GM19351 (cell line): ENCODE results near the gene MALAT1.

Experiments used
- ATAC-seq: cut with Tn5 transposase; IDR thresholded peaks from one replicate; pipeline ENCODE4 v1.9.1; 2021; ENCODE audit warnings: mild to moderate bottlenecking, moderate library complexity; ENCODE audit not compliant: unreplicated experiment

Gene MALAT1

GRCh38 chr11:65554057-65554818 lies 55.4 kb downstream of the MALAT1 start:
- ATAC-seq: no peak

DNA sequence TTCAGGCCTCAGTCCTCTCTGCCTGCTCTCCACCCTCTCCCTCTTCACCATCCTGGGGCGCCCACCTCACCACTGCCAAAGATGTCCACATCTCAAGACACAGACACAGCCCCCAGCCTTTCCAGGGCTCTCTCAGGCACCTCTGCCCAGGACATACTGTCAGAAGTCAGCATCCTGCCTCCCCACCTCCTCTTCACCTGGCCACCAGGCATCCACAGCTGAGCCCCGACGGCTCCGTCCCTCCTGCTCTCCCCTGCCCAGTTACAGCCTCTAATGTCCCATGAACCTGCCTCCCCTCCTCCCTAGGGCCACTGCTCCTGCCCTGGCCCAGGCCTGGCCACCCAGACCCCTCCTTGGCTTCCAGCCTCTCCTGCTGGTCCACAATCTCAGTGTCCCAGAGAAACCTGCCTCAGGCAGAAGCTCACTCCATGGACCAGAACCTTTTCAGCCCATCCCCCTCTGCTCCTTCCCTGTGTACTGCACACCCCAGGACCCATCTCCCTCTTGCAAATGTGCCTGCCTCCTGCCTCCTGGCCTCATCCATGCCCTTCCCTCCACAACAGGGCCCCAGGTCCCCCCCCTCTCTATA lies 56.1 kb downstream of the MALAT1 start:
- ATAC-seq: no peak

DNA sequence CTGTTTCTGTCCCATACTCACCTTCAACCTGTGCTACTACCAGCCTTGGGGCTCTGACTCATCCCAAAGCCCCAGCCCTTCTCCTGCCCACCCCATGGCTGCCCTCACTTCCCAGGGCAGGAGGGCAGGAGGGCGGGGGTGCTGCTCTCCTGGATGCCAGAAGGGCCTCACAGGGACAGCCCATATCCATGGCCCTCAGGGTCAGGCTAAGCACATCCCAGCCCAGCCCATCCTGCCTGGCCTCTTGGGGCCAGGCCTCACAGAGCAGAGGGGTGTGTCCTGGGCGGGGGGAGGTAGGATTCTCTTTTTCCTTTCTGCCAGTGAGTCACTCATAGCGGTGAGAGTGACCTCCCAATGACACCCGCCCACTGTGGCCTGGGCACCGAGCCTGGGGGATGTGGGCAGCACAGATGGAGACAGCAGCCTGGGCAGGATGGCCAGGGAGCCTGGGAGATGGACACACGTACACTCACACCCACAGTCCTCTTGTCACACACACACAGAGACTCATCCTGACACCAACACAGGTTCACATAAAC lies 56.9 kb downstream of the MALAT1 start:
- ATAC-seq: no peak
